GM12878 (cell line): ENCODE results near the gene CCM2. TPM values are rescaled to one million over a fixed set of nuclear protein-coding genes. Genes with fewer than 3 reads are reported as not detected.

Source experiments
- ATAC-seq: fragments of 200-7000 bp; cut with Tn5 transposase; 3 replicates; pipeline ENCODE4 v1.9.1; 2020; ENCODE audit warnings: mild to moderate bottlenecking, moderate library complexity
- BruUV-seq: library from RNA; stranded (reverse); fragments of 400-500 nt; replicated peaks from 2 replicates; lab custom pipeline; 2021; lab: Mats Ljungman, UMichigan
- CTCF ChIA-PET: fragments of 300-600 bp; sonication (Branson Sonifier 250); formaldehyde crosslinking; extraction: SDS; loops from one replicate; lab custom pipeline; 2021; ENCODE audit warnings: inconsistent platforms; lab: Yijun Ruan, JAX
- POLR2A ChIA-PET: fragments of 350-600 bp; formaldehyde crosslinking; extraction: SDS; loops from one replicate; lab custom pipeline; 2021; ENCODE audit warnings: inconsistent platforms; lab: Charles Lee
- RAD21 ChIA-PET: fragments of 300-600 bp; sonication (Branson Sonifier 250); formaldehyde crosslinking; loops from one replicate; lab custom pipeline; 2023; ENCODE audit warnings: antibody characterized with exemption; ENCODE audit not compliant: unreplicated experiment; lab: Charles Lee
- SMC1A ChIA-PET: fragments of 300-600 bp; sonication (Branson Sonifier 250); formaldehyde crosslinking; loops from one replicate; lab custom pipeline; 2023; ENCODE audit not compliant: unreplicated experiment, uncharacterized antibody; lab: Charles Lee
- DNase-seq: peaks from one replicate; pipeline ENCODE4 v3.0.0-alpha.2; 2011; ENCODE audit warnings: low read depth, low spot score
- FAIRE-seq: peaks from 3 replicates; lab custom pipeline; 2011; peaks lifted over from hg19 to GRCh38; lab: Jason Lieb, UNC
- H2AFZ ChIP-seq: 2 replicates; pipeline ENCODE4 v1.6.0; 2011; ENCODE audit warnings: low read depth, low read length, control low read depth; ENCODE audit not compliant: control insufficient read depth
- H3K27ac ChIP-seq: 2 replicates; pipeline ENCODE4 v1.5.1; 2011; ENCODE audit warnings: control low read depth; ENCODE audit not compliant: control insufficient read depth, insufficient read depth
- H3K27me3 ChIP-seq, 2 experiments: replicated peaks in 1 of 2; 2 replicates each; pipeline versions ENCODE4 v1.6.0 to v1.6.1; 2011; ENCODE audit warnings: low read length in 1 of 2; ENCODE audit not compliant: control insufficient read depth in 2 of 2, insufficient read depth in 2 of 2
- H3K36me3 ChIP-seq, 2 experiments: 2 replicates each; pipeline ENCODE4 v1.5.1; 2011; ENCODE audit warnings: low read length in 1 of 2; ENCODE audit not compliant: control insufficient read depth in 2 of 2, insufficient read depth in 2 of 2
- H3K4me1 ChIP-seq: 2 replicates; pipeline ENCODE4 v1.6.1; 2011; ENCODE audit warnings: mild to moderate bottlenecking, low read length, moderate library complexity, mixed read lengths; ENCODE audit not compliant: control insufficient read depth, insufficient read depth
- H3K4me2 ChIP-seq: 2 replicates; pipeline ENCODE4 v1.6.0; 2011; ENCODE audit warnings: control low read depth; ENCODE audit not compliant: control insufficient read depth, insufficient read depth
- H3K4me3 ChIP-seq: fragments of 200-600 bp; sonication (generic); 2 replicates; pipeline ENCODE4 v1.5.1; 2016
- H3K79me2 ChIP-seq: 2 replicates; pipeline ENCODE4 v1.6.0; 2011; ENCODE audit warnings: low read length; ENCODE audit not compliant: control insufficient read depth, insufficient read depth
- H3K9ac ChIP-seq: 2 replicates; pipeline ENCODE4 v1.8.0; 2011; ENCODE audit warnings: low read length, control low read depth, mixed read lengths; ENCODE audit not compliant: control insufficient read depth, insufficient read depth
- H3K9me3 ChIP-seq: replicated peaks from 3 replicates; pipeline ENCODE4 v1.5.1; 2011; ENCODE audit warnings: mild to moderate bottlenecking, low read length; ENCODE audit not compliant: control insufficient read depth, insufficient read depth
- H4K20me1 ChIP-seq: 2 replicates; pipeline ENCODE4 v1.6.0; 2011; ENCODE audit not compliant: control insufficient read depth, insufficient read depth
- ATF2 ChIP-seq: IDR thresholded peaks from 2 replicates; pipeline ENCODE4 v1.6.1; 2012; ENCODE audit warnings: low read length, inconsistent platforms
- CREM ChIP-seq: IDR thresholded peaks from 2 replicates; pipeline ENCODE4 v1.6.1; 2014; ENCODE audit warnings: antibody characterized with exemption, low read depth
- MTA3 ChIP-seq: IDR thresholded peaks from 2 replicates; pipeline ENCODE4 v1.6.1; 2012; ENCODE audit warnings: low read length, inconsistent platforms, borderline replicate concordance
- MYB ChIP-seq: fragments of 150-350 bp; IDR thresholded peaks from 2 replicates; pipeline ENCODE4 v1.6.1; 2014; ENCODE audit warnings: mild to moderate bottlenecking, low read depth, low read length, borderline replicate concordance
- NFXL1 ChIP-seq: fragments of 450-650 bp; IDR thresholded peaks from 2 replicates; pipeline ENCODE4 v1.6.1; 2017; ENCODE audit warnings: antibody characterized with exemption, mild to moderate bottlenecking, borderline replicate concordance
- NKRF ChIP-seq: fragments of 450-650 bp; conservative IDR thresholded peaks from 2 replicates; pipeline ENCODE4 v1.6.1; 2017; ENCODE audit warnings: mild to moderate bottlenecking, moderate library complexity
- PAX8 ChIP-seq: fragments of 450-650 bp; IDR thresholded peaks from 2 replicates; pipeline ENCODE4 v1.6.1; 2017; ENCODE audit warnings: mild to moderate bottlenecking, moderate library complexity
- POLR2AphosphoS5 ChIP-seq: IDR thresholded peaks from 2 replicates; pipeline ENCODE4 v1.6.1; 2011; ENCODE audit warnings: mild to moderate bottlenecking, low read length, inconsistent platforms
- SIN3A ChIP-seq: IDR thresholded peaks from 2 replicates; pipeline ENCODE4 v1.6.1; 2012; ENCODE audit warnings: low read depth, low read length, improper control_type of control experiment
- USF1 ChIP-seq: IDR thresholded peaks from 2 replicates; pipeline ENCODE4 v1.6.1; 2011; ENCODE audit warnings: borderline replicate concordance, low read depth, mild to moderate bottlenecking, moderate library complexity, mixed read lengths, low read length; ENCODE audit not compliant: insufficient read depth; ENCODE audit errors: extremely low read length
- YY1 ChIP-seq: IDR thresholded peaks from 2 replicates; pipeline ENCODE4 v1.6.1; 2011; ENCODE audit warnings: low read depth, mild to moderate bottlenecking, low read length
- WGBS: methylation state at CpG from one replicate; pipeline ENCODE4 v1.1.6; 2016; ENCODE audit warnings: low lambda C conversion rate; ENCODE audit not compliant: insufficient replicate concordance, insufficient coverage; ENCODE audit errors: missing lambda C conversion rate; 5-methylcytosine and 5-hydroxymethylcytosine counted together
- in situ Hi-C: fragments of 300-500 bp; cut with MboI; formaldehyde crosslinking; loops from 9 replicates; pipeline ENCODE4 v1.14.3; 2018; ENCODE audit warnings: mixed read lengths
- intact Hi-C: fragments of 100-400 bp; cut with micrococcal nuclease; formaldehyde crosslinking; loops from one replicate; pipeline ENCODE4 v1.14.2; 2022; ENCODE audit not compliant: unreplicated experiment
- polyA plus RNA-seq, 11 experiments: library from polyadenylated mRNA; depleted of rRNA in 4 of 11; unstranded in 6 of 11; stranded (reverse) in 5 of 11; fragments of >200 nt; fragmentation: Nextera tagmentation in 4 of 11; fragmentation: Illumina TruSeq in 1 of 11; extraction: Ambion mirVana in 4 of 11; extraction: Trizol in 1 of 11; gene quantifications; 1 replicate in 1 of 11; 2 replicates in 10 of 11; pipeline versions ENCODE4 v1.2.1 to v1.2.3, GENCODE V29; 2011 to 2016; ENCODE audit warnings: inconsistent platforms in 2 of 11, missing spikeins in 2 of 11, low read depth in 1 of 11
- total RNA-seq, 4 experiments: library from RNA; depleted of rRNA in 3 of 4; stranded (reverse); fragments of >200 nt in 3 of 4; fragmentation: Illumina TruSeq in 1 of 4; extraction: Trizol in 1 of 4; gene quantifications; 2 replicates each; pipeline versions ENCODE4 v1.2.1 to v1.2.3, GENCODE V29; 2013 to 2021

The CCM2 gene
- total and polyA plus RNA-seq, 10 of the 15 experiments (the other 5 are each of a cell fraction or from before 2014, with no cell fraction given) = 1.00 to 82.3 (median 48.7) TPM

GRCh38 chr7:45037876-45038275 is 37.9 kb downstream of the CCM2 start:
- no TSS peak for BruUV-seq
- Histone ChIP-seq H3K4me1 (peaks cover 11% of the 10 kb centered on the region), H3K79me2 (peaks cover 37% of the 10 kb centered on the region), H2AFZ (no peak overlapping the region), H3K9ac (no peak overlapping the region), H4K20me1 (peaks cover 4% of the 10 kb centered on the region; the same call in 1 of the 2 replicates), H3K27me3 (no peaks in the 10 kb centered on the region), H3K36me3 (peaks cover 9 to 24% of the 10 kb centered on the region in 2 experiments; a peak in 3 of 4 replicates), H3K4me2 (no peak overlapping the region), H3K27ac (no peak overlapping the region), H3K9me3 (no peaks in the 10 kb centered on the region), H3K4me3 (no peak overlapping the region)
- 98% methylated on average over 5 of the region's 5 CpGs for WGBS
- in situ Hi-C loops (no loop called here), intact Hi-C loops (no loop called here)
- ChIA-PET SMC1A (no interaction called here), RAD21 (interaction anchor here (0.6 kb wide), 1 partner anchor 18 kb away, joined by 3 read pairs; no protein-coding TSS in a partner anchor), POLR2A (no interaction called here), CTCF (interaction anchor here (0.7 kb wide), 1 partner anchor 42 kb away, joined by 3 read pairs; no protein-coding TSS in a partner anchor)
- DNase-seq = no peak
- no peak for TF ChIP-seq YY1
- no peak for TF ChIP-seq MTA3
- no peak for TF ChIP-seq NFXL1
- TF ChIP-seq USF1 = no peak
- no peak for TF ChIP-seq PAX8
- TF ChIP-seq SIN3A = no peak
- no peak for TF ChIP-seq ATF2
- no peak for TF ChIP-seq CREM
- TF ChIP-seq POLR2AphosphoS5 = no peak
- no peak for TF ChIP-seq MYB
- TF ChIP-seq NKRF = no peak
- no peak for ATAC-seq
- no peak for FAIRE-seq
